AG10803 (cell line): ENCODE data around the gene AIF1.

Source experiments
- DNase-seq: peaks from one replicate; pipeline ENCODE4 v3.0.0; 2010; ENCODE audit warnings: low read depth
- H3K4me3 ChIP-seq: 2 replicates; pipeline ENCODE4 v1.5.1; 2011; ENCODE audit warnings: mild to moderate bottlenecking, low read length, control low read depth
- TF ChIP-seq, protein P1 (sequence below): conservative IDR thresholded peaks from 2 replicates; pipeline ENCODE4 v1.5.1; 2011; ENCODE audit warnings: mild to moderate bottlenecking, low read length, control low read depth, inconsistent platforms

Gene AIF1

GRCh38 chr6:31652925-31653724 is 38.1 kb downstream of the AIF1 start:
- DNase-seq: no peak
- peak overlapping the region; percentile 96 for H3K4me3 ChIP-seq
- TF ChIP-seq, protein P1, sequence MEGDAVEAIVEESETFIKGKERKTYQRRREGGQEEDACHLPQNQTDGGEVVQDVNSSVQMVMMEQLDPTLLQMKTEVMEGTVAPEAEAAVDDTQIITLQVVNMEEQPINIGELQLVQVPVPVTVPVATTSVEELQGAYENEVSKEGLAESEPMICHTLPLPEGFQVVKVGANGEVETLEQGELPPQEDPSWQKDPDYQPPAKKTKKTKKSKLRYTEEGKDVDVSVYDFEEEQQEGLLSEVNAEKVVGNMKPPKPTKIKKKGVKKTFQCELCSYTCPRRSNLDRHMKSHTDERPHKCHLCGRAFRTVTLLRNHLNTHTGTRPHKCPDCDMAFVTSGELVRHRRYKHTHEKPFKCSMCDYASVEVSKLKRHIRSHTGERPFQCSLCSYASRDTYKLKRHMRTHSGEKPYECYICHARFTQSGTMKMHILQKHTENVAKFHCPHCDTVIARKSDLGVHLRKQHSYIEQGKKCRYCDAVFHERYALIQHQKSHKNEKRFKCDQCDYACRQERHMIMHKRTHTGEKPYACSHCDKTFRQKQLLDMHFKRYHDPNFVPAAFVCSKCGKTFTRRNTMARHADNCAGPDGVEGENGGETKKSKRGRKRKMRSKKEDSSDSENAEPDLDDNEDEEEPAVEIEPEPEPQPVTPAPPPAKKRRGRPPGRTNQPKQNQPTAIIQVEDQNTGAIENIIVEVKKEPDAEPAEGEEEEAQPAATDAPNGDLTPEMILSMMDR: peak; percentile 26

DNA sequence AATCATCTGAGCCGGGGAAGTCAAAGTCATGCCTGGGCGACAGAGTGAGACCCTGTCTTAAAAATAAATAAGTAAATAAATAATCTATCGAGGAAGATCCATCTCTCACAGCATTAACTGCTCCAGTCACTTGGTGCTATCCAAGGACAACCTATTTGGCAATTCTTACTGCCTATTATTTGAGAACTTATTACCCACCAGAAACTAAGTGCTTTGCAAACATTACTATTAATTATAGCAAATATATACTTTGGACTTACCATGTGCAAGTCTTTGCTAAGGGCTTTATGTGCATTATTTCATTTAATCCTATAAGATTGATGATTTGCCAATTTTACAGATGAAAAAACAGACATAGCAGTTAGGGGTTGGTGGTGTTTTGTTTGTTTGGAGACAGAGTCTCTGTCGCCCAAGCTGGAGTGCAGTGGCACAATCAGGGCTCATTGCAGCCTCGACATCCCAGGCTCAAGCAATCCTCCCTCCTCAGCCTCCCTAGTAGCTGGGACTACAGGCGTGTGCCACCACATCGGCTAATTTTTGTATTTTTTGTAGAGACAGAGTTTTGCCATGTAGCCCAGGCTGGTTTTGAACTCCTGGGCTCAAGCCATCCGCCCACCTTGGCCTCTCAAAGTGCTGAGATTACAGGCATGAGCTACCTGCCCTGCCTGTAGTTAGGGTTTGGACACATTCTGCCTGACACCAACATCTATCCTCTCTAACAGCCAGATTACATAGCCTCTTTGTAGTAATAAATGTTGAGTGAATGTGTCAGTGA is 39.7 kb downstream of the AIF1 start:
- H3K4me3 ChIP-seq: no peak overlapping the region
- TF ChIP-seq, protein P1: no peak
- no peak for DNase-seq

GRCh38 chr6:31655349-31656237 is 40.6 kb downstream of the AIF1 start, which contains the start of gene APOM:
Gene APOM (plus strand): TSS chr6:31655894. CDS start chr6:31655967, 73 bp downstream.
- TF ChIP-seq, protein P1: no peak
- H3K4me3 ChIP-seq: no peak within 1 kb of the TSS
- DNase-seq: no peak

DNA sequence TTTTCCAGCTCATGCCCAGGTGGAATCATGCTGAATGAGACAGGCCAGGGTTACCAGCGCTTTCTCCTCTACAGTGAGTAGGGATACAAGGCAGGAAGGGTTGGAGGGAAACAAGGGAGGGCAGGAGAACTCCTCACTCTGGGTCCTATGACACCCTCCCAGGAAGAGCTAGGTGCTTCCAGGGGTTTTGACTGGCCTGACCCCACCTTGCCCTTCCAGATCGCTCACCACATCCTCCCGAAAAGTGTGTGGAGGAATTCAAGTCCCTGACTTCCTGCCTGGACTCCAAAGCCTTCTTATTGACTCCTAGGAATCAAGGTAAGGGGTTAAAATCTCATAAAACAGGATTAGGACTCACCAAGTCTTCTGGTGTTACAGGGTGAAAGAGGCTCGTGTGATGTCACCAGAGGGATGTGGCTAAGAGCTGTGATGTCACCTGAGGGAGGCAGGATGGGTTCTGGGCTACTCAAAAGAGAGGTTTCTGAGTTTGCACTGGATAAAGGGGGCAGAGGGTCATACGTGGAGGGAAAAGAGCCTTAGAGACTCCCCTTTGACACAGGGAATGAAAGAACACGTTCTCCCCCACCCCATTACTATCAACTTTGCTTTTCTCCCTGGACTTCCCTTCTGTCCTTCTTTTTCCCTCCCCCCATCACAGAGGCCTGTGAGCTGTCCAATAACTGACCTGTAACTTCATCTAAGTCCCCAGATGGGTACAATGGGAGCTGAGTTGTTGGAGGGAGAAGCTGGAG is 42.5 kb downstream of the AIF1 start:
- DNase-seq: no peak
- H3K4me3 ChIP-seq: no peak overlapping the region
- TF ChIP-seq, protein P1: no peak

DNA sequence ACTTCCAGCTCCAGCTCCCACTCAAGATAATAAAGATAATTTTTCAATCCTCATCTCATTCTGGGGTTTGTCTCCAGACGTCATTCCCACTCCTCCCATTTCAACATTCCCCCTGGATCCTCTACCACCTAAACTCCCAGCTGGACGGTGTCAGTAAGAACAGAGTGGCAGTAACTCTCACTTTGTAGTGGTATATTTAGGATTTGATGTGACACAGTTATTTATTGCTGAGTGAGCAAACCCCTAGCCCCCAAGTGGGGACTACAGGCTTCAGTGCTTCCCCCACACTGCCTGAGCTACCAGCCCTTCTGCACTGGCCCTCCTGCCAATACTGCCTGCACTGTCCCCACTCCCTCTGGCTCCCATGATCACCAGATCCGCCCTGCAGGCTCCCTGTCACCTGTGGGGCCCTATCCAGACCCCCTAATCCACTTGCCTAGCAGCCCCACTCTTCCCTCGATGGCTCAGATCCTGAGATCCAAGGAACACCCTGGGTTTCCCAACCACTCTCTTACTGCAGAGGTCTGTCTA is 43.2 kb downstream of the AIF1 start:
- H3K4me3 ChIP-seq: no peak overlapping the region
- DNase-seq: no peak
- TF ChIP-seq, protein P1: no peak
